Gastrocnemius medialis (tissue), 4 donors: ENCODE data around the gene SLC35E1. TPM values are rescaled to one million over a fixed set of nuclear protein-coding genes. Genes with fewer than 3 reads are reported as not detected.

ENCODE experiments used
- ATAC-seq, 2 donors: fragments of 150-250 bp; one replicate each; pipeline ENCODE4 v1.9.1; 2016
- DNase-seq, 2 donors: peaks; one replicate each; pipeline ENCODE4 v3.0.0-alpha.2; 2019
- H3K27ac ChIP-seq, 4 donors: fragments of 200-600 bp; sonication (generic); 1 replicate in 1 of 4; 2 replicates in 3 of 4; pipeline ENCODE4 v1.5.1; 2016 to 2018; ENCODE audit warnings: mild to moderate bottlenecking in 2 of 4, moderate library complexity in 1 of 4
- H3K27me3 ChIP-seq, 3 donors: fragments of 200-600 bp; sonication (generic) in 2 of 3; 1 replicate in 1 of 3; 2 replicates in 2 of 3; pipeline versions ENCODE4 v1.5.1 to v1.6.0; 2016 to 2019; ENCODE audit warnings: mild to moderate bottlenecking in 1 of 3, moderate library complexity in 1 of 3
- H3K36me3 ChIP-seq, 2 donors: fragments of 200-600 bp; sonication (generic) in 1 of 2; one replicate each; pipeline ENCODE4 v1.5.1; 2017 to 2018
- H3K4me1 ChIP-seq, 2 donors: fragments of 200-600 bp; sonication (generic) in 1 of 2; one replicate each; pipeline ENCODE4 v1.5.1; 2016 to 2017; ENCODE audit warnings: mild to moderate bottlenecking in 2 of 2
- H3K4me3 ChIP-seq, 4 donors: fragments of 200-600 bp; sonication (generic) in 3 of 4; 1 replicate in 1 of 4; 2 replicates in 3 of 4; pipeline ENCODE4 v1.5.1; 2016 to 2019; ENCODE audit warnings: mild to moderate bottlenecking in 2 of 4
- H3K9me3 ChIP-seq, 3 donors: fragments of 200-600 bp; sonication (generic) in 2 of 3; 1 replicate in 1 of 3; 2 replicates in 2 of 3; pipeline ENCODE4 v1.5.1; 2016 to 2019
- POLR2A ChIP-seq, 2 donors: fragments of 450-650 bp; IDR thresholded peaks; one replicate each; pipeline ENCODE4 v1.6.1; 2017; ENCODE audit warnings: antibody characterized with exemption in 2 of 2, mild to moderate bottlenecking in 2 of 2, moderate library complexity in 2 of 2
- in situ Hi-C, 4 donors: fragments of 200-750 bp; cut with MboI; loops; one replicate each; pipeline versions ENCODE4 v1.15.0 to v1.8.0; 2017; ENCODE audit warnings: low sequenced_read_pairs in 4 of 4
- intact Hi-C: fragments of 100-400 bp; cut with DNase I; formaldehyde crosslinking; loops from one replicate; pipeline ENCODE4 v1.15.1; 2023; ENCODE audit warnings: low total_unique reads
- total RNA-seq, 4 donors: library from RNA; depleted of rRNA; stranded (reverse); fragments of >200 nt; gene quantifications; one replicate each; pipeline versions ENCODE4 v1.1.0 to v1.2.3, GENCODE V29; 2016
- TF ChIP-seq, protein P1 (sequence below), 5 experiments: fragments of 450-650 bp in 3 of 5; fragments of 200-600 bp in 2 of 5; sonication (generic) in 2 of 5; IDR thresholded peaks in 4 of 5; conservative IDR thresholded peaks in 1 of 5; 1 replicate in 4 of 5; 2 replicates in 1 of 5; pipeline ENCODE4 v1.5.1; 2016 to 2019; ENCODE audit warnings: antibody characterized with exemption in 5 of 5, mild to moderate bottlenecking in 3 of 5, moderate library complexity in 3 of 5

Gene SLC35E1
- total RNA-seq, 4 donors from 2014 or later: 24.1 to 60.3 (median 40.1) TPM

DNA sequence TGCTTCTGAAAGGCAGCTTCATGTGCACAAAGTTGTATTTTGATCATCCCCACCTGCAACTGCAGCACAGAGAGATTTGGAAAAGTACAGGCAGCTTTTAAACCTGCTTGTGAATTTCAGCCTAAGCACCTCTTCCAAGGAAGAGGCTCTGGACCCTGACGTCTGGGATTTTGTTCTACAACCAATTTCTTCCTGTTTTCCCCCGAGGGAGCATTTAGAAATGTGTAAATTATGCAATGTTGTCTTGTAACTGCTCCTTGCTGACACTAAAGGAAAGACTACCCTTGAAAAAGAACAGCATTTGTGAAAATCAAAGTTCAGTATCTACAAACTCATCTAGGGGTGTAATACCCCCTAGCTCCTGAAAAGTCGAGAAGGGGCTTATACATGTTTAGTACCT lies 40.4 kb upstream of the SLC35E1 start:
- H3K27ac ChIP-seq: peak overlapping the region; percentile 79 to 87 (median 83)
- no peak overlapping the region for H3K4me3 ChIP-seq
- DNase-seq (no peak), ATAC-seq (no peak)
- no peak for TF ChIP-seq POLR2A (IDR thresholded peaks at IDR 0.05)
- TF ChIP-seq, protein P1, sequence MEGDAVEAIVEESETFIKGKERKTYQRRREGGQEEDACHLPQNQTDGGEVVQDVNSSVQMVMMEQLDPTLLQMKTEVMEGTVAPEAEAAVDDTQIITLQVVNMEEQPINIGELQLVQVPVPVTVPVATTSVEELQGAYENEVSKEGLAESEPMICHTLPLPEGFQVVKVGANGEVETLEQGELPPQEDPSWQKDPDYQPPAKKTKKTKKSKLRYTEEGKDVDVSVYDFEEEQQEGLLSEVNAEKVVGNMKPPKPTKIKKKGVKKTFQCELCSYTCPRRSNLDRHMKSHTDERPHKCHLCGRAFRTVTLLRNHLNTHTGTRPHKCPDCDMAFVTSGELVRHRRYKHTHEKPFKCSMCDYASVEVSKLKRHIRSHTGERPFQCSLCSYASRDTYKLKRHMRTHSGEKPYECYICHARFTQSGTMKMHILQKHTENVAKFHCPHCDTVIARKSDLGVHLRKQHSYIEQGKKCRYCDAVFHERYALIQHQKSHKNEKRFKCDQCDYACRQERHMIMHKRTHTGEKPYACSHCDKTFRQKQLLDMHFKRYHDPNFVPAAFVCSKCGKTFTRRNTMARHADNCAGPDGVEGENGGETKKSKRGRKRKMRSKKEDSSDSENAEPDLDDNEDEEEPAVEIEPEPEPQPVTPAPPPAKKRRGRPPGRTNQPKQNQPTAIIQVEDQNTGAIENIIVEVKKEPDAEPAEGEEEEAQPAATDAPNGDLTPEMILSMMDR (IDR thresholded peaks at IDR 0.05 in 4 of 5, conservative IDR thresholded peaks at IDR 0.05 in 1 of 5): no peak
- intact Hi-C loops (loop anchor here (2.0 kb wide), 1 partner anchor 58 kb away; no protein-coding TSS in a partner anchor), in situ Hi-C loops (no loop called here)
- H3K4me1 ChIP-seq: peaks cover 63 to 68% of the 10 kb centered on the region in 2 donors
- no peaks in the 10 kb centered on the region for H3K36me3 ChIP-seq
- H3K9me3 ChIP-seq: no peaks in the 10 kb centered on the region
- no peaks in the 10 kb centered on the region for H3K27me3 ChIP-seq

DNA sequence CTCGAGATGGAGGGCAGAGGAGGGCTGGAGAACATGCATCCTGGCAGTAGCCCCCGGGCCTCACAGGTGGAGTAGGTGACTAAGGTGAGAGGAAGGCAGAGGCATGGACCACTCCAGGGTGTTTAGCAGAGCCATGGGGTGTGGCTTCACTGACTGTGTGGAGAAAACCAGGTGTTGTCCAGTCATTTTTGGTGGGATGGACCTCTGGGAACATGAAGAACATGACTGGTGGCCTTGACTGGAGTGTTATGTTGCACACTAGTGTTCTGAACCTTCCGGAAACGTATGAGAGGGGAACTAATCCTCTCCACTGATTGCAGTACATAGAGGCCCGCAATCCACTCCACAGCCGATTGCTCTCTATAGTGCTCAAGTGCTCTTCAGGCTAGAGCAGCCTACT lies 38.9 kb upstream of the SLC35E1 start:
- intact Hi-C loops: no loop called here

DNA sequence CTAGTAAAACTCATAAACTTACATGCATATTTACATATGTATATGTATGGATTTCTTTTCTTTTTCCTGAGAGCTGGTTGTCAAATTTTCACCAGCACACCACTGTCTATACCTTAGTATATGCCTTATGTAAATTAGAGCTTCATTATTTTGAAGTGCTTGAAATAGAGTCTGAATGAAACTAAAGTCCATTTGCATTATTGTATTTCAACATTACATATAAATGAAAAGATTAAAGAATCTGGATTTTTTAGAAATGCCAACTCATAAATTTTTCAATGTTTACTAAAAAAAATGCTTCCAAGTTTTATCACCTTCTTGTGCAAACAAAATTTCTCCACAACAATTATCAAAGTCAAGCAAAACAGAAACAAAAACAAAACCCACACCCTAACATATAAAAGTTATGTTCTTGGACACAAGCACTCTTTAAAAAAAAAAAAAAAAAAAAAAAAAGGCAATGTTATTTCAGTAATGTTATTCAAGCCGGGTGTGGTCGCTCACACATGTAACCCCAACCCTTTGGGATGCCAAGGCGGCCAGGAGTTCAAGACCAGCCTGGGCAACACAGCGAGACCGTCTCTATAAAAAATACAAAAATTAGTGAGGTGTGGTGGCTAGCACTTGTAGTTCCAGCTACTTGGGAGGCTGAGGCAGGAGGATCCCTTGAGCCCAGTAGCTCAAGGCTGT lies 37.4 kb upstream of the SLC35E1 start:
- intact Hi-C loops: loop anchor here (10.0 kb wide), 1 partner anchor 215 kb away; the partner anchor contains the start of gene SIN3B
- no peaks in the 10 kb centered on the region for H3K9me3 ChIP-seq
- H3K36me3 ChIP-seq: no peaks in the 10 kb centered on the region
- peaks cover 69 to 79% of the 10 kb centered on the region in 2 donors for H3K4me1 ChIP-seq
- H3K27ac ChIP-seq: peak overlapping the region; percentile 79 to 87 (median 84)
- ATAC-seq (no peak), DNase-seq (no peak)
- TF ChIP-seq, protein P1 (IDR thresholded peaks at IDR 0.05 in 4 of 5, conservative IDR thresholded peaks at IDR 0.05 in 1 of 5): no peak
- TF ChIP-seq POLR2A (IDR thresholded peaks at IDR 0.05): no peak
- H3K4me3 ChIP-seq: no peak overlapping the region
- in situ Hi-C loops: no loop called here
- no peaks in the 10 kb centered on the region for H3K27me3 ChIP-seq

More for the DNA sequence above, 38.9 kb upstream of the SLC35E1 start:
- no peaks in the 10 kb centered on the region for H3K36me3 ChIP-seq
- TF ChIP-seq, protein P1 (IDR thresholded peaks at IDR 0.05 in 4 of 5, conservative IDR thresholded peaks at IDR 0.05 in 1 of 5): no peak
- H3K4me3 ChIP-seq: no peak overlapping the region
- no peak for DNase-seq
- peak overlapping the region; percentile 79 to 87 (median 83) for H3K27ac ChIP-seq
- no peaks in the 10 kb centered on the region for H3K27me3 ChIP-seq
- H3K9me3 ChIP-seq: no peaks in the 10 kb centered on the region
- H3K4me1 ChIP-seq: peaks cover 65 to 68% of the 10 kb centered on the region in 2 donors
- ATAC-seq: no peak
- in situ Hi-C loops: no loop called here

DNA sequence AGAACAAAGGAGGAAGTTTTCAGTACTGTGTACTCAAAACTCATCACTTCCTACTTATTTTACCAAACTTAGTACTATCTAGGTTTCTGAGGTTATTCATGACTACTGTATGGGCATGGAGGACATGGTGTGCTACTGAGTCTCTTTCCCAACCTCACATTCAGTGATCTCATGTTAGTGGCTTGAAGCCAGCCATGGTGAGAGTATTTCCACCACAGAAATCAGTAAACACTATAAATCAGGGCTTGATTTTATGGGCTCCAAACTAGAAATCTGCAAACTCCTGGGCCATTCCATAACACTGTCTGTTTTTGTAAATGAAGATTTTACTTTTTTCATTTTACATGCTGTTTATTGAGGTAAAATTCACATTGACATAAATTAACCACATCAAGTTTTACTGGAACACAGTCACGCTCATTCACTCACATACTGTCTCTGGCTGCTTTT lies 36.1 kb upstream of the SLC35E1 start:
- TF ChIP-seq, protein P1 (IDR thresholded peaks at IDR 0.05 in 4 of 5, conservative IDR thresholded peaks at IDR 0.05 in 1 of 5): no peak
- no peak for TF ChIP-seq POLR2A (IDR thresholded peaks at IDR 0.05)
- in situ Hi-C loops: no loop called here

More for the DNA sequence above, 36.1 kb upstream of the SLC35E1 start:
- ATAC-seq: peak; percentile 86 to 88
- no peaks in the 10 kb centered on the region for H3K36me3 ChIP-seq
- H3K27me3 ChIP-seq: no peaks in the 10 kb centered on the region
- H3K4me3 ChIP-seq: no peak overlapping the region
- H3K27ac ChIP-seq: peak overlapping the region; percentile 79 to 86 (median 84)
- intact Hi-C loops: loop anchor here (10.0 kb wide), 1 partner anchor 216 kb away; the partner anchor contains the start of gene SIN3B
- peak; percentile 77 to 78 for DNase-seq
- H3K9me3 ChIP-seq: no peaks in the 10 kb centered on the region
- H3K4me1 ChIP-seq: peaks cover 67 to 86% of the 10 kb centered on the region in 2 donors
